IMR-90 (cell line): Measurements from ENCODE around the gene KIR3DL3. TPM values are rescaled to one million over a fixed set of nuclear protein-coding genes. Genes with fewer than 3 reads are reported as not detected.

Source experiments
- ATAC-seq: fragments of 200-7000 bp; cut with Tn5 transposase; 2 replicates; pipeline ENCODE4 v1.9.1; 2020; ENCODE audit warnings: low read depth, mild to moderate bottlenecking, moderate library complexity
- BruUV-seq: library from RNA; stranded (reverse); fragments of 400-500 nt; replicated peaks from 2 replicates; lab custom pipeline; 2021; lab: Mats Ljungman, UMichigan
- CTCF ChIA-PET: fragments of 300-600 bp; formaldehyde crosslinking; extraction: SDS; loops from one replicate; lab custom pipeline; 2021; ENCODE audit warnings: antibody characterized with exemption; lab: Yijun Ruan, JAX
- POLR2A ChIA-PET: fragments of 300-600 bp; sonication (Branson Sonifier 250); formaldehyde crosslinking; loops from one replicate; lab custom pipeline; 2022; ENCODE audit warnings: antibody characterized with exemption; ENCODE audit not compliant: unreplicated experiment; lab: Charles Lee
- DNase-seq: peaks from one replicate; pipeline ENCODE4 v3.0.0; 2013
- H2AFZ ChIP-seq: replicated peaks from 2 replicates; pipeline ENCODE3; 2013; ENCODE audit warnings: low read length, mild to moderate bottlenecking; ENCODE audit not compliant: poor library complexity
- H2AK5ac ChIP-seq: 2 replicates; pipeline ENCODE4 v1.6.1; 2013; ENCODE audit warnings: low read depth, low read length, inconsistent platforms
- H2AK9ac ChIP-seq: replicated peaks from 2 replicates; pipeline ENCODE3; 2013; ENCODE audit warnings: mild to moderate bottlenecking, low read depth, low read length, moderate library complexity; ENCODE audit not compliant: poor library complexity
- H2BK120ac ChIP-seq: 2 replicates; pipeline ENCODE4 v1.6.1; 2013; ENCODE audit warnings: low read depth, low read length, inconsistent platforms
- H2BK15ac ChIP-seq: 3 replicates; pipeline ENCODE4 v1.6.1; 2013; ENCODE audit warnings: low read depth, low read length, inconsistent platforms
- H2BK20ac ChIP-seq: 2 replicates; pipeline ENCODE4 v1.6.1; 2013; ENCODE audit warnings: low read depth, mild to moderate bottlenecking, inconsistent platforms, low read length, moderate library complexity
- H2BK5ac ChIP-seq: 2 replicates; pipeline ENCODE4 v1.6.1; 2013; ENCODE audit warnings: mild to moderate bottlenecking, low read depth, low read length, inconsistent platforms; ENCODE audit not compliant: poor library complexity, severe bottlenecking
- H3K14ac ChIP-seq: replicated peaks from 2 replicates; pipeline ENCODE4 v1.6.1; 2013; ENCODE audit warnings: low read depth, low read length, inconsistent platforms
- H3K18ac ChIP-seq: 2 replicates; pipeline ENCODE4 v1.6.1; 2013; ENCODE audit warnings: low read depth, low read length, control low read depth
- H3K23ac ChIP-seq: 2 replicates; pipeline ENCODE4 v1.6.1; 2013; ENCODE audit warnings: low read depth, low read length, inconsistent platforms
- H3K27ac ChIP-seq: 2 replicates; pipeline ENCODE4 v1.5.1; 2013; ENCODE audit warnings: mild to moderate bottlenecking, control low read depth, low read length; ENCODE audit not compliant: insufficient read depth
- H3K27me3 ChIP-seq: 2 replicates; pipeline ENCODE4 v1.6.1; 2013; ENCODE audit warnings: low read length; ENCODE audit not compliant: control insufficient read depth, insufficient read depth
- H3K36me3 ChIP-seq: 2 replicates; pipeline ENCODE4 v1.6.1; 2013; ENCODE audit warnings: low read length, mixed read lengths; ENCODE audit not compliant: control insufficient read depth, insufficient read depth
- H3K4ac ChIP-seq: 2 replicates; pipeline ENCODE4 v1.6.1; 2013; ENCODE audit warnings: low read depth, low read length, inconsistent platforms
- H3K4me1 ChIP-seq: 2 replicates; pipeline ENCODE4 v1.6.1; 2013; ENCODE audit warnings: low read length, mixed read lengths; ENCODE audit not compliant: control insufficient read depth, insufficient read depth
- H3K4me2 ChIP-seq: 2 replicates; pipeline ENCODE4 v1.6.1; 2013; ENCODE audit warnings: low read depth, mild to moderate bottlenecking, control low read depth, low read length, moderate library complexity
- H3K4me3 ChIP-seq: 2 replicates; pipeline ENCODE4 v1.5.1; 2013; ENCODE audit warnings: low read depth, mild to moderate bottlenecking, control low read depth, low read length, moderate library complexity; ENCODE audit not compliant: insufficient read depth
- H3K56ac ChIP-seq: 2 replicates; pipeline ENCODE4 v1.6.1; 2013; ENCODE audit warnings: low read length, inconsistent platforms; ENCODE audit not compliant: insufficient read depth; ENCODE audit errors: extremely low read depth
- H3K79me1 ChIP-seq, 2 experiments: 2 replicates each; pipeline ENCODE4 v1.6.1; 2013; ENCODE audit warnings: low read length in 2 of 2, inconsistent platforms in 1 of 2, low read depth in 1 of 2
- H3K9ac ChIP-seq: 2 replicates; pipeline ENCODE4 v1.6.1; 2013; ENCODE audit warnings: low read depth, low read length, control low read depth
- H3K9me1 ChIP-seq: 2 replicates; pipeline ENCODE4 v1.6.1; 2013; ENCODE audit warnings: low read length, inconsistent platforms; ENCODE audit not compliant: insufficient read depth
- H3K9me3 ChIP-seq: 2 replicates; pipeline ENCODE4 v1.6.1; 2013; ENCODE audit warnings: low read length; ENCODE audit not compliant: control insufficient read depth, insufficient read depth
- H4K20me1 ChIP-seq: 2 replicates; pipeline ENCODE4 v1.6.1; 2013; ENCODE audit warnings: low read length, inconsistent platforms; ENCODE audit not compliant: insufficient read depth
- H4K5ac ChIP-seq: 2 replicates; pipeline ENCODE4 v1.6.1; 2013; ENCODE audit warnings: mild to moderate bottlenecking, low read depth, low read length, control low read depth
- H4K8ac ChIP-seq, 2 experiments: 2 replicates each; pipeline ENCODE4 v1.6.1; 2013; ENCODE audit warnings: low read depth in 2 of 2, low read length in 2 of 2, control low read depth in 1 of 2, inconsistent platforms in 1 of 2
- H4K91ac ChIP-seq: 2 replicates; pipeline ENCODE4 v1.6.1; 2013; ENCODE audit warnings: low read depth, low read length, inconsistent platforms; ENCODE audit not compliant: insufficient read depth
- CEBPB ChIP-seq: IDR thresholded peaks from 2 replicates; pipeline ENCODE4 v1.6.1; 2012; ENCODE audit warnings: low read depth, low read length, improper control_type of control experiment
- POLR2A ChIP-seq: IDR thresholded peaks from 2 replicates; pipeline ENCODE4 v1.6.1; 2012; ENCODE audit warnings: mild to moderate bottlenecking, low read depth, low read length
- RAD21 ChIP-seq: IDR thresholded peaks from 2 replicates; pipeline ENCODE4 v1.6.1; 2012; ENCODE audit warnings: low read length, improper control_type of control experiment
- RFX5 ChIP-seq: IDR thresholded peaks from 2 replicates; pipeline ENCODE4 v1.8.0; 2012; ENCODE audit warnings: low read depth, mild to moderate bottlenecking, low read length, moderate library complexity
- SMC3 ChIP-seq: fragments of 150-350 bp; IDR thresholded peaks from 2 replicates; pipeline ENCODE4 v1.6.1; 2016; ENCODE audit warnings: low read depth, mild to moderate bottlenecking, antibody characterized with exemption, low read length, moderate library complexity
- USF2 ChIP-seq: fragments of 150-350 bp; IDR thresholded peaks from 2 replicates; pipeline ENCODE4 v1.6.1; 2017; ENCODE audit warnings: mild to moderate bottlenecking, antibody characterized with exemption, low read length, low read depth
- WGBS, 2 experiments: methylation state at CpG; one replicate each; pipeline versions ENCODE4 v1.1.5 to v1.1.7; 2013; ENCODE audit warnings: missing lambda C conversion rate in 2 of 2; ENCODE audit not compliant: insufficient read length in 1 of 2; ENCODE audit errors: extremely low coverage in 2 of 2; 5-methylcytosine and 5-hydroxymethylcytosine counted together
- dilution Hi-C: fragments of 300-500 bp; cut with HindIII; formaldehyde crosslinking; loops from one replicate; pipeline ENCODE4 v1.14.3; 2018; ENCODE audit warnings: low sequenced_read_pairs; ENCODE audit not compliant: unreplicated experiment
- in situ Hi-C: fragments of 300-500 bp; cut with MboI; formaldehyde crosslinking; loops from 3 replicates; pipeline ENCODE4 v1.14.3; 2019; ENCODE audit warnings: low sequenced_read_pairs, inconsistent platforms, mixed read lengths
- intact Hi-C: fragments of 100-400 bp; cut with micrococcal nuclease; formaldehyde crosslinking; loops from 2 replicates; pipeline ENCODE4 v1.10.0; 2022
- polyA plus RNA-seq, 3 experiments: library from polyadenylated mRNA; depleted of rRNA; stranded (reverse); fragments of >200 nt; gene quantifications; 2 replicates each; pipeline ENCODE4 v1.2.3, GENCODE V29; 2012; ENCODE audit warnings: low replicate concordance in 1 of 3
- total RNA-seq: library from RNA; depleted of rRNA; stranded (reverse); fragments of >200 nt; gene quantifications from 2 replicates; pipeline ENCODE4 v1.2.3, GENCODE V29; 2012

Gene KIR3DL3
- total and polyA plus RNA-seq, 2 of the 4 experiments (the other 2 are of a cell fraction), result not detected

DNA sequence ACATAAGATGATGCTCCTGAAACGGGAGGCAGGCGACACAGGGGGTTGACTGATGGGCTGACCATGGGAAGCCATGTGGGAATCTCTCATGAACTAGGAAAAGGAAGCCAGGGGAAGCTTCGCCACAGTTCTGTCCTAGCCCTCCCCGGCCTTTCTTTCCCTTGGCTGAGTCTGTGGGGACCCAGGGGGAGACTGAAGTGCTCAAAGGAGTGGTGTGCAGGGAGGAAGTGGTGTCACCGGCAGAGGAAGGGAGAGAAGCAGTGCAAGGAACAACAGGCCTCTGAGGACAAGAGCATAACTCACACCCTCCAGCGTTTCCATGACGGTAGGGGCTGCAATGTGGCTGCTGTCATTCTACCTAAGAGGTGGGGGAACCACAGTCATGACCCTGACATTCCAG lies 1.1 kb downstream of the KIR3DL3 start:
- Histone ChIP-seq H3K4ac (no peak overlapping the region), H2AK5ac (no peak overlapping the region), H3K27ac (no peak overlapping the region), H3K18ac (no peak overlapping the region), H4K5ac (no peak overlapping the region), H2BK5ac (no peak overlapping the region), H3K56ac (no peak overlapping the region), H3K23ac (no peak overlapping the region), H3K4me1 (no peaks in the 10 kb centered on the region), H3K4me3 (no peak overlapping the region), H3K9me3 (peaks cover 35% of the 10 kb centered on the region), H3K14ac (no peak overlapping the region), H4K91ac (no peak overlapping the region), H4K20me1 (no peaks in the 10 kb centered on the region), H3K36me3 (no peaks in the 10 kb centered on the region), H2AK9ac (no peak overlapping the region), H2BK20ac (no peak overlapping the region), H4K8ac (no peak overlapping the region), H3K27me3 (no peaks in the 10 kb centered on the region), H3K9me1 (no peaks in the 10 kb centered on the region), H3K79me1 (no peaks in the 10 kb centered on the region), H2BK120ac (no peak overlapping the region), H2BK15ac (no peak overlapping the region), H3K4me2 (no peak overlapping the region), H2AFZ (no peak overlapping the region), H3K9ac (no peak overlapping the region)
- 20% methylated on average over 2 of the region's 7 CpGs; no CpG with 5 or more reads in 1 of the 2 experiments for WGBS, 2 experiments
- no TSS peak for BruUV-seq
- in situ Hi-C loops, result no loop called here
- intact Hi-C loops, result no loop called here
- POLR2A ChIA-PET, result no interaction called here
- CTCF ChIA-PET, result no interaction called here
- no peak for TF ChIP-seq SMC3
- TF ChIP-seq POLR2A, result no peak
- no peak for TF ChIP-seq RAD21
- TF ChIP-seq CEBPB, result no peak
- no peak for TF ChIP-seq RFX5
- no peak for TF ChIP-seq USF2
- DNase-seq (no peak), ATAC-seq (no peak)
- dilution Hi-C loops, result no loop called here
